ENCODE measurements around the gene PRPF19. TPM values are rescaled to one million over a fixed set of nuclear protein-coding genes. Genes with fewer than 3 reads are reported as not detected.

Gene PRPF19
- total and polyA plus RNA-seq, 7 donors = 37.1 to 92.3 (median 41.2) TPM

DNA sequence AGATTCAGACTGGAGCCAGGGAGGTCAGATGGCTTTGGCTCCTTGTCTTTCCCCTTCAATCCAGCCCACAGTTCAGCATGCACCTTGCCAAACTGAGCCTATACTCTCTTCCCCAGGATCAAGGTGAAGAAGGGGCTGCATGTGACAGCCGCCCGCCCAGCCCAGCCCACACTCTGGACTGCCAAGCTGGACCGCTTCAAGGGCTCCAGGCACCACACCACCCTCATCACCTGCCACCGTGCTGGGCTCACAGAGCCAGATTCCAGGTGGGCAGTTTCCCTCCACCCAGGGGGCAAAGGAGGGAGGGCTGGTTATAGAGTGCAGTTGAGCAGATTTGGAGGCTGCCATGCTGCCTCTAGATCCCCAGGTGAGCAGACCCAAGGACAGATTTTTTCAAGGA is 24.0 kb upstream of the PRPF19 start:
- Histone ChIP-seq H3K36me3 (no peaks in the 10 kb centered on the region), H3K4me3 (no peak overlapping the region), H3K9me3 (no peaks in the 10 kb centered on the region), H3K4me1 (peaks cover 0 to 1% (median under 1%) of the 10 kb centered on the region in 4 donors), H3K27me3 (peaks cover 0 to 3% (median 0%) of the 10 kb centered on the region in 3 donors), H3K27ac (no peak overlapping the region)
- TF ChIP-seq, protein P1, sequence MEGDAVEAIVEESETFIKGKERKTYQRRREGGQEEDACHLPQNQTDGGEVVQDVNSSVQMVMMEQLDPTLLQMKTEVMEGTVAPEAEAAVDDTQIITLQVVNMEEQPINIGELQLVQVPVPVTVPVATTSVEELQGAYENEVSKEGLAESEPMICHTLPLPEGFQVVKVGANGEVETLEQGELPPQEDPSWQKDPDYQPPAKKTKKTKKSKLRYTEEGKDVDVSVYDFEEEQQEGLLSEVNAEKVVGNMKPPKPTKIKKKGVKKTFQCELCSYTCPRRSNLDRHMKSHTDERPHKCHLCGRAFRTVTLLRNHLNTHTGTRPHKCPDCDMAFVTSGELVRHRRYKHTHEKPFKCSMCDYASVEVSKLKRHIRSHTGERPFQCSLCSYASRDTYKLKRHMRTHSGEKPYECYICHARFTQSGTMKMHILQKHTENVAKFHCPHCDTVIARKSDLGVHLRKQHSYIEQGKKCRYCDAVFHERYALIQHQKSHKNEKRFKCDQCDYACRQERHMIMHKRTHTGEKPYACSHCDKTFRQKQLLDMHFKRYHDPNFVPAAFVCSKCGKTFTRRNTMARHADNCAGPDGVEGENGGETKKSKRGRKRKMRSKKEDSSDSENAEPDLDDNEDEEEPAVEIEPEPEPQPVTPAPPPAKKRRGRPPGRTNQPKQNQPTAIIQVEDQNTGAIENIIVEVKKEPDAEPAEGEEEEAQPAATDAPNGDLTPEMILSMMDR (IDR thresholded peaks at IDR 0.05) = no peak
- TF ChIP-seq POLR2A (IDR thresholded peaks at IDR 0.05) (no peak), EP300 (IDR thresholded peaks at IDR 0.05) (no peak), POLR2AphosphoS5 (IDR thresholded peaks at IDR 0.05) (no peak)
- intact Hi-C loops (cut with DNase I) = no loop called here
- no peak for DNase-seq
- 93 to 94% methylated on average over 4 of the region's 4 CpGs for WGBS, 2 donors

DNA sequence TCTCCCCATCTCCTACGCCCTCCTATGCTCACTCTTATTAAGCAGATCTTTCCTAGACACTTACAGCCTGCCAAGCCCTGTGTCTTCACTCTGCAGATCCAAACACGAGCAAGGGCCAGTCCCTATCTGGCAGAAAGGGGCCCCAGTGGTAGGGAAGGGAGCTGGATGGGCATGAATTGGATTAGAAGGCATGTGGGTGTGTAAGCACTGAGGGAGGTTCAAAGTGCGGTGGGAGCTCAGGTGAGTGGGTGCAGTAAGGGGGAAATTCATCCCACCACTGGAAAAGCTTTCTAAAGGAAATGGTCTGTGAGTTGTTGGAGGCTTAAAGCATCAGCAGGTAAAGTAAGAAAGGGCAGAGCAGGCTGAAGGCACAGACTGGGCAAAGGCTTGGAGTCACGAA is 23.4 kb upstream of the PRPF19 start:
- DNase-seq = no peak
- 81 to 84% methylated on average over 4 of the region's 4 CpGs for WGBS, 2 donors
- TF ChIP-seq POLR2A (IDR thresholded peaks at IDR 0.05) (no peak), POLR2AphosphoS5 (IDR thresholded peaks at IDR 0.05) (no peak), EP300 (IDR thresholded peaks at IDR 0.05) (no peak)
- TF ChIP-seq, protein P1 (IDR thresholded peaks at IDR 0.05) = no peak
- Histone ChIP-seq H3K27me3 (peaks cover 5 to 10% (median 6%) of the 10 kb centered on the region in 3 donors), H3K36me3 (no peaks in the 10 kb centered on the region), H3K4me1 (peaks cover 0 to 8% (median 6%) of the 10 kb centered on the region in 4 donors), H3K27ac (no peak overlapping the region), H3K4me3 (no peak overlapping the region), H3K9me3 (no peaks in the 10 kb centered on the region)
- intact Hi-C loops (cut with DNase I) = no loop called here

DNA sequence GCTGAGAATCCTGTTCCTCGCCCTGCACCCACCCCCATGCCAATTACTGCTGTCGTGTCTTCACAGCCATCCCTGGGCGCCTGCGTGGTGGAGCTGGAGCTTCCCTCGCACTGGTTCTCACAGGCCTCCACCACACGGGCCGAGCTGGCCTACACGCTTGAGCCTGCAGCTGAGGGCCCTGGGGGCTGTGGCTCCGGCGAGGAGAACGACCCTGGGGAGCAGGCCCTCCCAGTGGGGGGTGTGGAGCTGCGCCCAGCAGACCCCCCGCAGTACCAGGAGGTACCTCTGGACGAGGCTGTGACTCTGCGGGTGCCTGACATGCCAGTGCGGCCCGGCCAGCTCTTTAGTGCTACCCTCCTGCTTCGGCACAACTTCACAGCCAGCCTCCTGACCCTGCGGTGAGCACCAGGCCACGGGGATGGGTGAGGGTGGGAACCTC is 22.2 kb upstream of the PRPF19 start:
- Histone ChIP-seq H3K9me3 (no peaks in the 10 kb centered on the region), H3K27me3 (peaks cover 10 to 21% (median 10%) of the 10 kb centered on the region in 3 donors), H3K4me3 (no peak overlapping the region), H3K36me3 (peaks cover 0 to under 1% (median 0%) of the 10 kb centered on the region in 4 donors), H3K4me1 (peaks cover 0 to 19% (median 17%) of the 10 kb centered on the region in 4 donors), H3K27ac (no peak overlapping the region)
- intact Hi-C loops (cut with DNase I) = no loop called here
- TF ChIP-seq, protein P1 (IDR thresholded peaks at IDR 0.05) = no peak
- no peak for TF ChIP-seq POLR2A (IDR thresholded peaks at IDR 0.05)
- TF ChIP-seq POLR2AphosphoS5 (IDR thresholded peaks at IDR 0.05) = no peak
- no peak for TF ChIP-seq EP300 (IDR thresholded peaks at IDR 0.05)
- no peak for DNase-seq
- WGBS, 2 donors = 93 to 94% methylated on average over 20 of the region's 20 CpGs

DNA sequence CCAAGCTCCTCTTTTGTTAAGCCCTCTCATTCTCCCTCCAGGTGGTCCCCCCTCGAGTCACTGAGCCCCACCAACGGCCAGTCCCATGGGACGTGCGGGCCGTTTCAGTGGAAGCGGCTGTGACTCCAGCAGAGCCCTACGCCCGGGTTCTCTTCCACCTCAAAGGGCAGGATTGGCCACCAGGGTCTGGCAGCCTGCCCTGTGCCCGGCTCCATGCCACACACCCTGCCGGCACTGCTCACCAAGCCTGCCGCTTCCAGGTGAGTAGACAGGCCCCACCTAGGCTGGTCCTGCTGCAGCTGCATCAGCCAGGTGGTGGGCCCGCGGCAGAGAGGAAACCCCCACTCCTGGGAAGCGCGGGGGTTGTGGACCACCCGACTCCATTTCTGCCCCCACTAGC is 21.2 kb upstream of the PRPF19 start:
- WGBS, 2 donors = 87 to 90% methylated on average over 16 of the region's 16 CpGs

More for the DNA sequence above, 21.2 kb upstream of the PRPF19 start:
- Histone ChIP-seq H3K36me3 (peaks cover 0 to 11% (median 3%) of the 10 kb centered on the region in 4 donors), H3K27ac (no peak overlapping the region), H3K9me3 (no peaks in the 10 kb centered on the region), H3K4me3 (no peak overlapping the region), H3K4me1 (peaks cover 0 to 21% (median 18%) of the 10 kb centered on the region in 4 donors), H3K27me3 (peaks cover 10 to 22% (median 10%) of the 10 kb centered on the region in 3 donors)
- TF ChIP-seq POLR2AphosphoS5 (IDR thresholded peaks at IDR 0.05) (no peak), EP300 (IDR thresholded peaks at IDR 0.05) (no peak), POLR2A (IDR thresholded peaks at IDR 0.05) (no peak)
- TF ChIP-seq, protein P1 (IDR thresholded peaks at IDR 0.05) = no peak
- no peak for DNase-seq
- intact Hi-C loops (cut with DNase I) = no loop called here
